KOPT-K1 (cell line): ENCODE results near the gene DMPK.

ENCODE experiments used
- H3K27ac ChIP-seq: fragments of 200-600 bp; sonication (generic); 2 replicates; pipeline ENCODE4 v1.5.1; 2016; ENCODE audit warnings: antibody characterized with exemption, mild to moderate bottlenecking, low read depth, low read length; ENCODE audit not compliant: poor library complexity, severe bottlenecking
- H3K36me3 ChIP-seq: fragments of 200-600 bp; sonication (generic); 2 replicates; pipeline ENCODE4 v1.5.1; 2017; ENCODE audit warnings: antibody characterized with exemption, mild to moderate bottlenecking, low read length, moderate library complexity; ENCODE audit not compliant: insufficient read depth
- H3K9me3 ChIP-seq: fragments of 200-600 bp; sonication (generic); 2 replicates; pipeline ENCODE4 v1.5.1; 2017; ENCODE audit warnings: antibody characterized with exemption, low read length, mild to moderate bottlenecking; ENCODE audit not compliant: insufficient read depth, poor library complexity, severe bottlenecking

Gene DMPK

DNA sequence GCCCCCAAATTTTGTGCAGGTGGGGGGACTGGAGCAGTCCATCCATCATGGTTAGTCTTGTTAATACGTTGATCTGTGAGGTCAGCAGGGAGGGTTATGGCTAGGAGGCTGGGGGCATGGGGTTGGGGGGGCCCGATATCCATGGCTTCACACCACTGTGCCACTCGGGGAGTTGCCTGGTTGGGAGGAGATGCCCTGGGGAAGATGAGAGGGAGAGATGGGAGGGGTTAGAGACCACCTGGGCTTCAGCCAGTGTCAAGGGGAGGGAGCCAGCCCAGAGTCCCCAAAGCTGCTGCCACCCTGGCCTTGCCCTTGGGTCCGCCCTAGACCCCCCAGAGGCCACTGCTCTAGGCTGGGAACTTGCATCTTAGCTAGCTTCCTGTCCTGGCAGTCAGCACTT lies 1.8 kb upstream of the DMPK start:
- no peak overlapping the region for H3K27ac ChIP-seq

DNA sequence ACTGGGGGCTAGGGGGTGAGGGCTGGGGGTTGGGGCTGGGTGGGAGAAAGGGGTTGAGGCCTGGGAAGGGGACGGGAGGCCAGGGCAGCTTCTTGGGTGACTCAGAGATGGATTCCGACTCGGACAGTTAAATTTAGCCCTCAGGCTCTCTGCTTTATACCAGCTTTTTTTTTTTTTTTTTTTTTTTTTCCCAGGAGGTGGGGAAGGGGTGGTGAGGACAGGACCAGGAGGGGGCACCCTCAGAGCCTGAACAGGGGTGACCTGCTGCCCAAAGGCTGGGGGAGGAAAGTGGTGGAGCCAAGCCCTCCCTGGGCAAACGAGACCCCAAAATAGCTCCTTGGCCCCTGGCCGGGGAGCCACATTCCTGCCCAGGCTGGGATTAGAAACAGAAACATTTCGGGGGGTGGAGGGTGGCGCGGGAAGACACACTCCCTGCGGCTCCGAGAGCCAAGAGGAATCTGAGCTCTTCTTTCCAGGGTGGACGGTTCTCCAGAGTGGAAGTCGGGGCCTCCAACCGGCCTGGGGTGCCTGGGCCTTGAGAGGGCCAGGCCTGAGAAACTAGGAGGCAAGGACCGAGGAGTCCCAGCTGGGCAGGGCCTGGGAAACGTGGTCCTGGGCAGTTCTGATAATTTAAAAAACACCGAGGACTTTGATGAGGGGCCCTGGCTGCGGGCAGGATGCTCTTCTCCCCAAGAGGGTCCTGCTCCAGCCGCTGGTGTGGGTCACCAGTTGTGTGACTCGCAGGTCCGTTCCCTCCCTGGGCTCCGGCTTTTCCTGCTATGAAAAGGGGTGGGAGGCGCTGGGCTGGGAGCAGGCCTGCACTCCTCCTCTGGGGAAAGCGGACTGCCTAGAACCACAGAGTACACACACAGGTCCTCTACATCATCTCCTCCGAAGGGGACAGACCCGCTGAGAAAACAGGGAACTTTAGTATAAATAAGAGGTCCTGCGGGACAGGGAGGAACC lies 813 bp upstream of the DMPK start:
- no peaks in the 10 kb centered on the region for H3K9me3 ChIP-seq
- peaks cover 27% of the 10 kb centered on the region for H3K36me3 ChIP-seq
- H3K27ac ChIP-seq, result no peak overlapping the region

More for the DNA sequence above, 1.8 kb upstream of the DMPK start:
- Histone ChIP-seq H3K36me3 (peaks cover 37% of the 10 kb centered on the region), H3K9me3 (no peaks in the 10 kb centered on the region)

DNA sequence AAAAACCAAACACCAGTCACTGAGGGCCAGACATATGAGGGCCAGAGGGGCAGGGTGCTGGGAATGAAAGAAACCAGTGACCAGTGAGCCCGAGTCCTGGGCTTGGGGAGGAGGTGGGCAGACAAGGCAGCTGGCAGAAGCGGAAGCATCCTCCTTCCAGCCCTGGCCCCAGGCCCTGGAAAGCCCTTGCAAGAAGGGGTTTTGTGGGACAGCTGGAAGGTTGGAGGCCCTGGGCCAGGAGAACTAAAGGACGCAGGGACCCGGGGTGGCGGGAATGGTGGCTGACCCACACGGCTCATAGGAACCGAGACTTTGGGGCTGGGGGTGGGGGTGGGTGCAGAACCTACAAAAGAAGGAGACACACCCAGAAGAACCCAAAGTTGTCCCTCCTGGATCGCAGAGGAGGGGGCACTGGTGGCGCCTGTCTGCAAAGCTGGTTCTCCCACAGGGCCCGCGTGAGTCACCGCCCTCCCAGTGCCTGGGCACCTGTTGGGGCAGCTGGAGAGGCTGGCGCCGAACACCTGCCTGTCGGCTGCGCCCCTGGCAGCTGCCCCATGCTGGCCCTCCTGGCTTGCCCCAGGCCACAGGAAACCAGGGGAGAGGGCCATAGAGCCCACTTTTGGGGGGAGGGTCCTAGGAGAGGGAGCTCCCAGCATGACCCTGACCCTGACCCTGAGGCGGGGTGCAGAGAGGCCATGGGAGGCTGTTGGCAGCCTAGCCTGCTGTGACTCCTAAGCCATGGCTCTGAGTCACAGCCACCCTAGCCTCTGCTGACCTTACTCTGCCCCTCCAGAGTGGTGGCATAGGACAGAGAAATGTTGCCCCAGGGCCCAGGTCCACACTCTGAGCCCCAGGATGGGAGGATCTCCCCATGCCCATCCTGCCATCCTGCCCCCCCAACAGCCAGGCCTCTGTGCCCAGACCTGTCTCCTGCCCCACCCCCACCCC lies 802 bp downstream of the DMPK start:
- no peak overlapping the region for H3K27ac ChIP-seq
- no peaks in the 10 kb centered on the region for H3K9me3 ChIP-seq
- H3K36me3 ChIP-seq, result peaks cover 20% of the 10 kb centered on the region; the same call in 1 of the 2 replicates

DNA sequence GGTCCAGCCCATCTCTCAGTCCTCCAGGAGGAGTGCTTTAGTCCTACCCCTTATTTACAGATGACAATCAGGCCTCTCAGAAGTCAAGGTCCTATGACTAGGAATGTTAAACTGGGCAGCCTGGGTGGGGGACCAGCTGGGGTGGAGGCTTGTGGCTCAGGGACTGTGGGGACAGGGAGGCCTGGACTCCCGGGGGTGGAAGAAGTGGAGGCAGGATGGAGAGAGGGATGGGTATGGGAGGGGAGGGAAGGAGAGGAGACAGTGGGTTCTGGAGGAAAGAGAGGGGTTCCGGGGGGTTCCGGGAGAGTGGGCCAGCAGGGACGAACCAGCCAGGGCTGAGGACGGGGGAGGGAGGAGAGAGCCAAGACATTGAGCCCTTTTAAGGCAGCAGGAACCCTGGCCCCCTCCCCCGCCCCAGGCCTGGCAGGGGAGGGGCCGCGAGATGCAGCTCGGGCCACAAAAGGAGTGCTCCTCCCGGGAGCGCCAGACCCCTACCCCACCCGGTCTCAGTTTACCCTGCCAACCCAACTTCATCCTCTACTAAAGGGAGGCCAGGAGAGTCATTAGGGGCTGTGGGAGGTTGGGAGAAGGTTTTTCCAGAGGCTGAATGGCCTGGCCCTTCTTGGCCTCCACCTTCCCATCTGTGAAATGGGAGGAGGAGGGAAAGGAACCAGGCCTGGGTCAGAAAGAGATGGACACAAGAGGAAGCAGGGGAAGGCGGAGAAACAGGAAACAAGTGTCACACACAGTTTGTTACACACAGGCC lies 1.7 kb downstream of the DMPK start:
- no peak overlapping the region for H3K27ac ChIP-seq
- H3K9me3 ChIP-seq, result no peaks in the 10 kb centered on the region
- H3K36me3 ChIP-seq, result peaks cover 11% of the 10 kb centered on the region; the same call in 1 of the 2 replicates

- Histone ChIP-seq H3K27ac (no peak overlapping the region), H3K9me3 (no peaks in the 10 kb centered on the region), H3K36me3 (peaks cover 6% of the 10 kb centered on the region; the same call in 1 of the 2 replicates)
Measured at GRCh38 chr19:45780146-45780447, 2.2 kb downstream of the DMPK start.

GRCh38 chr19:45779231-45780145 lies 2.8 kb downstream of the DMPK start:
- Histone ChIP-seq H3K36me3 (peaks cover 6% of the 10 kb centered on the region; the same call in 1 of the 2 replicates), H3K27ac (no peak overlapping the region), H3K9me3 (no peaks in the 10 kb centered on the region)

DNA sequence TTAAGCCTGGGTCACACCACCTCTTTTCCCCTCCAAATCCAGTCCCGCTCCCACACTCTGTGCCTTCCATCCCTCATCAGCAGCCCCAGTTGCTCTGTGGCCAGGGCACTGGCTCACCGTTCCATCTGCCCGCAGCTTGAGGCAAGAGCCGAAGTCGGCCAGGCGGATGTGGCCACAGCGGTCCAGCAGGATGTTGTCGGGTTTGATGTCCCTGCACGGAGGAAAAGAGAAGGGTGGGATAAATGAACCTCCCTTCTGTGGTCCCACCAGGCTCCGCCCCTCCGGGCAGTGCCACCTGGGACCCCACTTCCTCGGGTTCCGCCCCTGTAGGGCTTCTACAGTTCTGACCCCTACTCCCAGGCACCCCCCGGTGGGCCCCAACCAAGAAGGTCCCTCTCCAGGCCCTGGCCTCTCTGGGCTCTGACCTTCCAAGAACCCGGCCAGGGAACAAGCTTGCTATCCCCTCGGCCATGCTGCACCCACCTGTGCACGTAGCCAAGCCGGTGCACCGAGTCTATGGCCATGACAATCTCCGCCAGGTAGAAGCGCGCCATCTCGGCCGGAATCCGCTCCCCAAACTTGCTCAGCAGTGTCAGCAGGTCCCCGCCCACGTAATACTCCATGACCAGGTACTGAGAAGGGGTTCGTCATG lies 4.2 kb downstream of the DMPK start:
- H3K9me3 ChIP-seq, result no peaks in the 10 kb centered on the region
- peaks cover 6% of the 10 kb centered on the region; the same call in 1 of the 2 replicates for H3K36me3 ChIP-seq
- no peak overlapping the region for H3K27ac ChIP-seq

GRCh38 chr19:45777395-45777961 lies 4.8 kb downstream of the DMPK start:
- no peak overlapping the region for H3K27ac ChIP-seq
- peaks cover 6% of the 10 kb centered on the region; the same call in 1 of the 2 replicates for H3K36me3 ChIP-seq
- no peaks in the 10 kb centered on the region for H3K9me3 ChIP-seq

DNA sequence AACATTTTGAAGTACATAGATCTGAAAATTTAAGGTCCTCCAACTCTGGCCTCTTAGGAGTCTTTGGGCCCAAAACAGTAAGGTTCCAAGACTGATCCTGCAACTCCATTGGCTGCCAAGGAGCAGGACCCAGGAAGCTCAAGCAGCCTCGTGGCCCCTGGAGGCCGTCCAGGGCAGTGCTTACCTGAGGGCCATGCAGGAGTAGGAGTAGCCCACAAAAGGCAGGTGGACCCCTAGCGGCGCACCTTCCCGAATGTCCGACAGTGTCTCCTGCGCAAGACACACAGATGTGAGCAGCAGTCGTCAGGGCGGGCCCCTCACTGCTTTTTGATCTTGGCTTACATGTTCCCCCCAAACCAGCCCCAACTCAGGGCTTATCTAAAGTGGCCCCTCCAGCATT lies 7.5 kb downstream of the DMPK start:
- H3K27ac ChIP-seq, result no peak overlapping the region
- peaks cover 6% of the 10 kb centered on the region; the same call in 1 of the 2 replicates for H3K36me3 ChIP-seq
- no peaks in the 10 kb centered on the region for H3K9me3 ChIP-seq

DNA sequence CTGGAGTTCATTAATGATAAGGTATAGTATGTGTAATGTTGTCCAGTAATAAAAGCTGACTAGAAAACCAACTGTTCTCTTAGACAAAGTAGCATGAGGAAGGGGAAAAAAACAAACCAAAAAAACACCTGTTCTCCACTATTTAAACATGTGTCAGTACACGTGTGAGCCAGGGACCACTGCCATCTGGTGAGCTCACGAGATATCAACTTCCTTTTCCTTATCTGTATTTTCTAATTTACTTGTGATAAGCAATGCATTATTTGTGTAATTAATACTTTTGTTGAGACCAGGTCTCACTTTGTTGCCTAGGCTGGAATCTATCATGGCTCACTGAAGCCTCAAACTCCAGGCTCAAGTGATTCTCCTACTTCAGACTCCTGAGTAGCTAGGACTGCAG lies 8.9 kb downstream of the DMPK start:
- Histone ChIP-seq H3K27ac (no peak overlapping the region), H3K9me3 (no peaks in the 10 kb centered on the region), H3K36me3 (peaks cover 6% of the 10 kb centered on the region; the same call in 1 of the 2 replicates)

- Histone ChIP-seq H3K36me3 (peaks cover 6% of the 10 kb centered on the region; the same call in 1 of the 2 replicates), H3K9me3 (no peaks in the 10 kb centered on the region), H3K27ac (no peak overlapping the region)
Measured at GRCh38 chr19:45772912-45773311, 9.4 kb downstream of the DMPK start.

GRCh38 chr19:45772130-45772840 lies 10.0 kb downstream of the DMPK start:
- Histone ChIP-seq H3K36me3 (peaks cover 4% of the 10 kb centered on the region; the same call in 1 of the 2 replicates), H3K27ac (no peak overlapping the region), H3K9me3 (no peaks in the 10 kb centered on the region)
